HPDE6-E6E7 (cell line): Measurements from ENCODE around the gene CENPN.
A peak's percentile ranks its signal among the peaks of the same experiment; 100 is the strongest.

Experiments
- DNase-seq: peaks from one replicate; pipeline ENCODE4 v3.0.0; 2011; ENCODE audit warnings: missing footprints; ENCODE audit errors: extremely low spot score

CENPN gene

GRCh38 chr16:81029930-81030604 lies 23.1 kb downstream of the CENPN start:
- DNase-seq = no peak

DNA sequence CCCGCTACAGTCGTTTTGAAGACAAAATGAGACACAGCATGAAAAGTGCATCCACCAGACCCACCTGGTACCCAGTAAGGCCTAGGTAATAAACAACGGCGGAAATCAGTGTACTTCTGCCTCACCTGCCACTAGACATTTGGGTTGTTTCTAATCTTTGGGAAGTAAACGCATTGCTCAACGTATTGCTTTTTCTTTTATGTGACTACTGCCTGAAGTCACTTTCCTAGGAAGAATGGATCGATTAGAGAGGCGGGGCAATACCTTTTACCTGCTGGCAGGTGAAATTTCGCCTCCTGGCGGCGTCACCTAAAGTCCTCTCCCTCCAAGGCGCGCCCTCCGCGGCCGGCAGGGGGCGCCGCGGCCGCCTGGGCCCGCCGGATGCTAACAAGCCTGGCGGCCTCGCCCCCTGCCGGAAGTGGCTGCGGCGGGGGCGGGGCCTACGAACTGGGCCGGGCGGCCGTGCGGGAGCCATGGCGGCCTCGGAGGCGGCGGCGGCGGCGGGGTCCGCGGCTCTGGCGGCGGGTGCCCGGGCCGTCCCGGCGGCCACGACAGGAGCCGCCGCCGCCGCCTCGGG lies 28.5 kb downstream of the CENPN start, which contains the start of gene ATMIN:
Gene ATMIN (plus strand): TSS at position 445 of the 577 bp plus-strand sequence. CDS start 29 bp downstream, at position 474.
- peak; percentile 96 for DNase-seq

- DNase-seq = peak; percentile 31
Observed at GRCh38 chr16:81035975-81036750, 29.1 kb downstream of the CENPN start.

GRCh38 chr16:81036751-81037350 lies 29.8 kb downstream of the CENPN start:
- DNase-seq = no peak

- DNase-seq = no peak
Observed at GRCh38 chr16:81040131-81040530, 33.1 kb downstream of the CENPN start.

- DNase-seq = no peak
Observed at GRCh38 chr16:81040842-81041241, 33.8 kb downstream of the CENPN start.

- no peak for DNase-seq
Observed at GRCh38 chr16:81041696-81042095, 34.7 kb downstream of the CENPN start.

DNA sequence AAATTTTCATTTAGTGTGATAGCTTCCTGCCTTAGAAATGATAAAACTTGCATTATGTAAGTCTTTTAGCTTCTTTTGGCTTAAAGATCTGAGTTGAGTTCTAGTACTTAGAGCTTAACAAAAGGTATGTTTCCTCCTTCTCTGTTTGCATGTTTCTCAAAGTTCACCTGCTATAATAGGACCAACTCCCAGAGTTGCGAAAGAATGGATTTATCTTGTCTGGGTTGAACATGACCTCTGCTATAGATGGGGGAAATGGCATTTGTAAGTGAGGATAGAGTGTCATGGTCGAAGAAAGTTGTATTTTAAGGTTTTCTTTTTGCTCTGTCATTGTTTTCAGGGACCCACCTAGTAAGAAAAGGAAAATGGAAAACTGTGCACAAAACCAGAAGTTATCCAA lies 35.8 kb downstream of the CENPN start:
- no peak for DNase-seq

DNA sequence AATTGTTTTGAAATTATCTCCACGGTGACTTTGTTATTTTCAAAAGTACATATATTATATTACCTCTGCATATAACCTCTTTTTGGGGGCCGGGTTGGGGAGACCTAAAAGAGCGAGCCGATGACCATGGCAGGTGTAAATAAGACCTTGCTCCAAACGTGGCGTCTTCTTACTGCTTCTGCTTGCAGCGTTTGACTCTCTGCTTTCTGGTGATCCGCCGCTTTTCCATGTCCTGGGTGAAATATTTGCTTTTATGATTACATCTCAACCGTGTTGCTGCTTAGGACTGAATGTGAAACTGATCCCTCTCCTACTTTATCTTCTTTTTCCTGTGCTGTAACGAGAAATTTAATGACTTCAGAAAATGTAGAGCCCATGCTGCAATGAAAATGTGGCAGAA lies 46.7 kb downstream of the CENPN start:
- no peak for DNase-seq

DNA sequence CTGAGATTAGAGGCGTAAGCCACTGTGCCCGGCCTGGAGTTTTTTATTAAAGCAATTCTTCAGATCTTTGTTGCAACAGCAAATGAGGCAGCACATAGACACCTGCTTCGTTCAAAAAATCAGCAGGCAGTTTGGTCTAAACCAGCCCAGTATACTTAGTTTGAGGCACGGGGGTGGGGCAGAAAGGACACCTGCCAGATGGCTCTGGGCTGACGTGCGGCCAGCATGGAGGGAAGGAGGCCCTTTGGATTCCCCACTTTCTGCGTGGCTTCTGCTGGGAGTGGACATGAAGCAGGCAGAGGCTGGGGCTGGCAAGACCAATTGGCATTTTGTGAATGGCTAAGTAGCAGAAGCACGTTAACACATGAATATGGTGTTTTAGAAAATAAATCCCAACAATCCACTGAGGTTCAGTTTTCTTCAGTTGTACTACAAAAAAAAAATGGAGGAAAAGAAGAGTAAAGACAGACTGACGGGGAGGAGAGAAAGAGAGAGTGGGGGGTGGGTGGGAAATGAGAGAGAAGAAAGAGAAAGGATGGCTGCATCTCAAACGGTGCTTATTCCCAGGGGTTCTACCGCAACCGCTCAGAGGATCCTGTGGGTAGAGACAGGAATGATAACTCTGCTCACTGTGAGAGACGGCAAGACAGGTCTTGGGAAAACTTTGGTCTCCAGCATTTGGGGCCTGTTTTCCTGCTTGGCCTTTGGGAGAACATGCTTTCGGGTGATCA lies 53.7 kb downstream of the CENPN start:
- no peak for DNase-seq

GRCh38 chr16:81061307-81061640 lies 54.3 kb downstream of the CENPN start:
- no peak for DNase-seq

DNA sequence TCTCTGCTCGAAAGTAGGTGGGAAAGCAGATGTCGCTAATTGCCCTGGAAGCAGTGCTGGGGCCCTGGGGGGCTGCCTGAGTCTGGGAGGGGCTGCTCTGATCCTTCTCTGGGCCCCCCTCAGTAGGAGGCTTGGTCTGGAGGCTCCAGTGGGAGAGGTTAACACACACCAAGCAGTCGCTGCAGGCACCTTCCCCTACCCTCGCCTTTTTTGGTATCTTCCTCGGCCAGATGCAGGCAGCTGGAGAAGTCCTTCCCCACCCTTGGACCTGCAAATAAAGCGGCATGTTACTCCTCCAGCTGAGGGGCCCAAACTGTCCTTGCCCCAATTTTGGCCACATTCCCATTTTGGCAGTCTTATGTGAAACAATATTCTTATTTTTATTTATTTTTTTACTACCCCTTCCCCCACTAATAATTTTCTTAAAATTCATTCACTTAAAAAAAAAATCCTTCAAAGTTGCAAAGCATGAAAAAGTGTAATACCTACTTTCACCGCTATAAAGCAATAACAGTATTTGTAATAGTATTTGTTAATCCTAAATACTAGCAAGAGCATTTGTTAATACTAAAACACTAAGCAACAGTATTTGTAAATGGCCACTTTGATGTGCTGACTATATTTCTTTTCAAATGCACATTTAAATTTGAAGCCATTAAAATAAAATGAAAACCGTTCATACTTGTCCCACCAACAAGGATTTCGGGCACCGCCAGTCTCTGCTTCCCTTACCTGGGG lies 55.0 kb downstream of the CENPN start:
- DNase-seq = no peak

GRCh38 chr16:81066681-81067080 lies 59.7 kb downstream of the CENPN start:
- DNase-seq = no peak

- no peak for DNase-seq
Observed at GRCh38 chr16:81067166-81067565, 60.2 kb downstream of the CENPN start.

- DNase-seq = no peak
Observed at GRCh38 chr16:81069063-81069462, 62.0 kb downstream of the CENPN start.

DNA sequence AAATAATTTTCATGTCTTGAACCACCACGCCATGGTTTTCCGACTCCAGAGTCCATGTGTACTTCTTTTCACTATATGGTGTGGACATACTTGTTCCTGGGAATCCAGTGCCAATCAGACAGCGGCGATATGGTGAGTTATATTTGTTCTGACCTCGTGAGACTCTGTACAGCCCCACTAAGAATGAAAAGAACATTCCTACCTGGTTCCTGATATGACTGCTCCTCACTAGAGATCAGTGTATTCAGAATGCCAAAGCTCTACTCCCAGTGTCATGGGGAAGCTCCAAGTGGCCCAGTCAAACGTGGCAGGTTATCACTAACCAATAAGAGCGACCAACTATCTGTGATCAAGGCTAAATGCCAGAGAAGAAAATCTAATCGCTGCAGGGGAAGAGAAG lies 64.0 kb downstream of the CENPN start:
- DNase-seq = no peak

GRCh38 chr16:81071805-81072204 lies 64.8 kb downstream of the CENPN start:
- DNase-seq = peak; percentile 68

DNA sequence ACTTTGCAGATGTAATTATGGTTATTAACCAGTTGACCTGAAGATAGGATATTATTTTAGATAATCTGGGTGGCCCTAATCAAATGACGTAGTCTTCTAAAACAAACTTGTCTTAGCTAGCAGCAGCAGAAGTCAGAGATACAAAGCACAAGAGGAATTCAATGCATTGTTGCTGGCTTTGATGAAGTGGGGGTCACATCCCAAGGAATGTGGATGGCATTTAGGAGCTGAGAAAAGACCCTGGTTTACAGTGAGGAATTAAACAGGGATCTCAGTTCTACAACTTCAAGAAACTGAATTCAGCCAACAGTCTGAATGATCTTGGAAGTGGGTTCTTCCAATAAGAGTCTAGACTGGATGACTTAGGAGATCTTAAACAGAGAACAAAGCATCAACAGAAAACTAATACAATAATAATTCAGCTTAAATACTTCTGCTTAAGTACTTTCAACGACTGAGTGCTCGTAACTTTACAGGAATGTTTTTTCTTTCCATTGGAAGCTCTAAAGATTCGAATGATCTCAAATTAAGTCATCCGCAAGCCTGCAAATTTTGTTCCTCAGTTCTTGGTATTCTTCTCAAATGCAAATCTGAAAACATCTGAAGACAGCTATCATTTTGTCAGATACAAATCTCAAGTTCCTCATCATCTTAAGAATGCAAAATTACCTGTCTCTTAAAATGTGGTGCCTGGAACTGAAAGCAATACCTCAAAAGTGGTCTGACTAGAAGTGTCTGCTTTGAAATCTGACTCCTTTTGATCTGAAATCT lies 66.7 kb downstream of the CENPN start:
- DNase-seq = no peak

DNA sequence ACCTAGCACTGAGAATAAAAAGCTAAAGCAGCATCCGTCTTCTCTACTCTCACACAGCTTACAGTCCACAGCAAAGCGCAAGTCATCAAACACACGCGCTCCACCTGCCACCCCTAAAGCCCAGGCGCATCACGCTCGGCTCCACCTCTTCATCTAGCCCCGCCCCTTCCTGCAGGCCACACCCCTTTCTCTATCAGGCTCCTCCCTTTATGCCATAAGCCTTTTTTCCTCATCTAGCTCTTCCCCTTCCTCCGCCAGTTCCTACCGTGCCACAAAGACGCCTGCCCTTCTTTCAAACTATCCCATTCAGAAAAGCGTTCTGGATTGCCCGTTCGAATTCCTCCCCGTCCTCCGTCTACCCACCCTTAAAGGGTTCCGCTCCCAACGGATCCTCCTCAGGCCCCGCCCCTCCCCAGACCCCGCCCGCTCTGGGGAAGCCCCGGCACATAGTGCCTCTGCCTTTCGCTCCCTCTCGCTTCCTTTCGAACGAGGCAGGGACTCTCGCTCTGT lies 69.6 kb downstream of the CENPN start:
- DNase-seq = peak; percentile 82
